HG02943 (cell line): ENCODE results near the gene MDH2.
"Not testable (repeated sequence)": the region's sequence is repeated elsewhere in the genome, so short reads cannot be mapped to it uniquely, and the experiment has no call there.

Experiments
- ATAC-seq: cut with Tn5 transposase; IDR thresholded peaks from one replicate; pipeline ENCODE4 v1.9.1; 2021; ENCODE audit warnings: mild to moderate bottlenecking, low read depth, moderate library complexity; ENCODE audit not compliant: unreplicated experiment

The MDH2 gene

DNA sequence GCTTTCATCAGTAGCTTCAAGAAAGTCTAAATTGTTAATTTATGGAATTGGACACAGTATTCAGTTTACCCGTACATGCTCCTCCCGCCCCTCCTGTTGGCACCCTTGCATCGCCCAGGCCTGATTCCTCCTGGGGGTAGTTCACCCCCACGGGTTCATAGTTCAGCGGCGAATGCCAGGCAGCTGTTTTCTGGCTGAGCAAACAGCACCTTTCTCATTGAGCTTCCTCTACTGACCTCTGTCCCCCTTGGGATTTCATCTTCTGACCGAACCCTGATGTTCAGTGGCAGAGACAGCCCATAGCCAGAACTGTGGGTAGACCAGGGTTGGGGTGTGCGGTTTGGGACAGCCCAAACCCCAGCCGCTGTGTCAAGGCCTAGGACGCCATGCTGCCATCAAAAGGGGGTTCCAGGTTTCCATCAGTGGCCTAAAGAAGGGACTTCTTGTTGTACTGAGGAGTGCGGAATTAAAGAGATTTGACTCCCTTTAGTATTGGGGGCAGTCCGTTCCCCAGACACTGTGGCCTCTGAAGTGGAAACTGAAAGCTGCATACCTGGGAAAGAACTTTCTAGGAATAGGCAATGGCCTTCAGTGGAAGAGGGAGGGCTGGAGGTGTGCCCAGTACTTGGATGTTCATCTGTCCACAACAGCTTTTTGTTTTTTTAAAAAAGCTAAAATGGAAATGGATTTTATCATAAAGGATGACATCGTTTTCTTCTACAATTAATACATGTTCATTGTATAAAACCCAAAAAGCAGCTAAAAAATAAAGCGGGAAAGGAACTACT lies 19.0 kb downstream of the MDH2 start:
- no peak for ATAC-seq

DNA sequence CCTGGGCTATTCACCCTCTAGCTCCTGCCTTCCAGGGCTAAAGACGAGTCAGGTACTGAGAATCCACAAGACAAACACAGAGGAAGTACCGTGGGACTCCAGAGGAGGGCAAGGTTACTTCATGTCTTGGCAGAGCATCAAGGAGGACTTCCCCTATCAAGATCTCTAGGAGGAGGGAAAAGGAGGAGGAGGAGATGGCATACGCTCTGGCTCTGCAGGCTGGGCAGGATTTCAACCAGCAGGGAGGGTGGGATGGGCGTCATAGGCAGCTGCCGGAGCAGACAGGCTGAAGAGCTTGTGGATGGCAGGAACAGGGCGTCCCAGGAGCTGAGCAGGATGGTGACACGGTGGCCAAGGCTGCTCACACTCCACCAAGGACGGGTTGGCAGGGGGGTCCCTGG lies 21.3 kb downstream of the MDH2 start:
- no peak for ATAC-seq

DNA sequence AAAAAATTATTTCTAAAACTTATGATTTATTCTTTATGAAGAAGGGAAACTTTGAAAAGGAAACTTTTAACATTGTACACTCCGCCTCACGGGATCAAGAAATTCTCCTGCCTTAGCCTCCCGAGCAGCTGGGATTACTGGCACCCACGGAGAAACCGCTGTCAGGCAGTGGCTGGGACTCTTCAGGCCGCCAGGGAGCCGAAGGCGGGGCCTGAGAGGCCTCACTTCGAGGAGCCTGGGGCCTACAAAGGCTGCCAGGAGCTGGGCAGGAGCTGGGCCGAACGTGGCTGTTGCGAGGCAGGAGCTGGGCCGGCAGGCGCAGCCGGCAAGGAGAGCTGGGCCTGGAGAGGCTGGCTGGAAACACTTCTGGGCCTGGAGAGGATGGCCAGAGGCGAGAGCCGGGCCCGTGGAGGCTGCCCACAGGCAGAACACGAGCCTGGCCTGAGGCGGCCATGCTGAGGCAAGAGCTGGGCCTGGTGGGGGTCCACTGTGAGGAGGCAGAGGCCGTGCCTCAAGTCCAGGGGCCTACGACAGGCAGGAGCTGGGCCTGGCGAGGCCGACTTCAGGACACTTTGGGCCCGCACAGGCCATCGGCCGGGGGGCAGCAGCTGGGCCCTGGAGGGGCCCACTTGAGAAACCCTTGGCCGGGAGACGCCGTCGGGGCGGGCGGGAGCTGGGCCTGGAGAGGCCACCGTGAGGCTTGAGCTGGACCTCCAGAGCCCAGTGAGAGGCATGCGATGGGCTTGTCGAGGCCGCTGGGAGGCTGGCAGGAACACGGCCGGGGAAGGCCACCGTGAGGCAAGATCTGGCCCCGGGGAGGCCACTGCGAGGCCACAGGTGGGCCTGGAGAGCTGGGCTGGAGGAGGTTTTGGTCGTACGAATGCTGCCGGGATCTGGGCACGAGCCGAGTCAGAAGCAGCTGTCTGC lies 23.7 kb downstream of the MDH2 start:
- no peak for ATAC-seq

DNA sequence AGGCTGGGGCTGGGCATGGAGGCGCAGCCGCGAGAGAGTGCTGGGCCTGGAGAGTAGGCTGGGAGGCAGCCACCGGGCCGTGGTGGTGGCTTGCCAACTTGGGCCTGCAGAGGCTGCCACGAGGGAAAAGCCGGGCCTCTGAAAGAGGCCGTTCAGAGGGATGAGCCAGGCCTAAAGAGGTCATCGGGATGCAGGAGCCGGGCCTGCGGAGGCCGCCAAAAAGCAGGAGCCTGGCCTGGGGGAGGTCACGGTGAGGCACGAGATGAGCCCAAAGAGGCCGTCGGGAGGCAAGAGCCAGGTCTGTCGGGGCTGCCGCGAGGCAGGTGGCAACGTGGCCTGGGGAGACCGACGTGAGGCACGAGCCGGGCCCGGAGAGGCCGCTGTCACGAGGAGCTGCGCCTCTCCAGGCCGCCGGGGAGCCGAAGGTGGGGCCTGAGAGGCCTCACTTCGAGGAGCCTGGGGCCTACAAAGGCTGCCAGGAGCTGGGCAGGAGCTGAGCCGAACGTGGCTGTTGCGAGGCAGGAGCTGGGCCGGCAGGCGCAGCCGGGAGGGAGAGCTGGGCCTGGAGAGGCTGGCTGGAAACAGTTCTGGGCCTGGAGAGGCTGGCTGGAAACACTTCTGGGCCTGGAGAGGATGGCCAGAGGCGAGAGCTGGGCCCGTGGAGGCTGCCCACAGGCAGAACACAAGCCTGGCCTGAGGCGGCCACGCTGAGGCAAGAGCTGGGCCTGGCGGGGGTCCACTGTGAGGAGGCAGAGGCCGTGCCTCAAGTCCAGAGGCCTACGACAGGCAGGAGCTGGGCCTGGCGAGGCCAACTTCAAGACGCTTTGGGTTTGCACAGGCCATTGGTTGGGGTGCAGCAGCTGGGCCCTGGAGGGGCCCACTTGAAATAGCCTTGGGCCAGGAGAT lies 24.6 kb downstream of the MDH2 start:
- ATAC-seq, result no peak

DNA sequence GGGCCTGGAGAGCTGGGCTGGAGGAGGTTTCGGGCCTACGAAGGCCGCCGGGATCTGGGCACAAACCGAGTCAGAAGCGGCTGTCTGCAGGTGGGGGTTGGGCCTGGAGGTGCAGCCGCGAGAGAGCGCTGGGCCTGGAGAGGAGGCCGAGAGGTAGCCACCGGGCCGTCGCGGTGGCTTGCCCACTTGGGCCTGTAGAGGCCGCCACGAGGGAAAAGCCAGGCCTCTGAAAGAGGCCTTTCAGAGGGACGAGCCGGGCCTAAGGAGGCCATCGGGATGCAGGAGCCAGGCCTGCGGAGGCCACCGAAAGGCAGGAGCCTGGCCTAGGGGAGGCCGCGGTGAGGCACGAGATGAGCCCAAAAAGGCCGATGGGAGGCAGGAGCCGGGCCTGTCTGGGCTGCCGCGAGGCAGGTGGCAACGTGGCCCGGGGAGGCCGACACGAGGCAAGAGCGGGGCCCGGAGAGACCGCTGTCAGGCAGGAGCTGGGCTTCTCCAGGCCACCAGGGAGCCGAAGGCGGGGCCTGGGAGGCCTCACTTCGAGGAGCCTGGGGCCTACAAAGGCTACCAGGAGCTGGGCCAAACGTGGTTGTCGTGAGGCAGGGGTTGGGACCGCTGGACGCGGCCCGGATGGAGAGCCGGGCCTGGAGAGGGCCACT lies 25.6 kb downstream of the MDH2 start:
- ATAC-seq, result no peak

DNA sequence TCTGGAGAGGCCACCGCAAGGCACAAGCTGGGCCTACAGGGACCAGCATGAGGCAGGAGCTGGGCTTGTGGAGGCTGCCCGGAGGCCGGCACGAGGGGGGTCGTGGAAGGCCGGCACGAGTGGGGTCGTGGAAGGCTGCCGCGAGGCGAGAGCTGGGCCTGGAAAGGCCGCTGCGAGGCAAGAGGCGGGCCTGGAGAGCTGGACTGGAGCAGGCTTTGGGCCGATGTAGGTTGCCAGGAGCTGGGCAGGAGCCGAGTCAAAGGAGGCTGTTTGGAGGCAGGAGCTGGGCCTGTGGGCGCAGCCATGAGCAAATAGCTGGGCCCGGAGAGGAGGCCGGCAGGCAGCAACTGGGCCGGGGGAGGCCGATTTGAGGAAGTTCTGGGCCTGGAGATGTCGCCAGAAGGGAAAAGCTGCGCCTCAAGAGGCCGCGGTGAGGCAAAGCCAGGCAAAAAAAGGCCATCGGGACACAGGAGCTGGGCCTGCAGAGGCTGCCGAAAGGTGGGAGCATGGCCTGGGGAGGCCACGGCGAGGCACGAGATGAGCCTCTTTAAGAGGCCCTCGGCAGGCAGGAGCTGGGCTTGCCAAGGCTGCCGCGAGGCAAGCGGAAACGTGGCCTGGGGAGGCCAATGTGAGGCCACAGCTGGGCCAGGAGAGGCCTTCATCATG lies 26.5 kb downstream of the MDH2 start:
- ATAC-seq, result no peak

DNA sequence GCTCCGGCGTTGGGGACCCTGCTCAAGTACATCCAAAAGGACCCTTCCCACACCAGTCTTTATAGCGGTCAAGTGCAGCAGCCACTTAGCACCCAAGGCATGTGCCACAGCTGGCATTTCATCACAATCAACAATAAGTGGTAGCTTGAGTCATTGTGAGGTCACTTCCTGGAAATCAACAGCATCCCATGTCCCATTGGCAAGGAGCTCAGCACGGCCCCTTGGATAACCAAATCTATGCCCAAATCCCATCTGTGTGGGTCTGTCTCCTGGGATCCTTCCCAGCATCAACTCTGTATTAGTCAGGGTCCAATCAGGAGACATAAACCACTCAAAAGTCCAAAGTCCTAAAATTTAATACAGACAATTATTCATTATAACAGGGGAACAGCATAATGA lies 27.1 kb downstream of the MDH2 start:
- ATAC-seq, result no peak

DNA sequence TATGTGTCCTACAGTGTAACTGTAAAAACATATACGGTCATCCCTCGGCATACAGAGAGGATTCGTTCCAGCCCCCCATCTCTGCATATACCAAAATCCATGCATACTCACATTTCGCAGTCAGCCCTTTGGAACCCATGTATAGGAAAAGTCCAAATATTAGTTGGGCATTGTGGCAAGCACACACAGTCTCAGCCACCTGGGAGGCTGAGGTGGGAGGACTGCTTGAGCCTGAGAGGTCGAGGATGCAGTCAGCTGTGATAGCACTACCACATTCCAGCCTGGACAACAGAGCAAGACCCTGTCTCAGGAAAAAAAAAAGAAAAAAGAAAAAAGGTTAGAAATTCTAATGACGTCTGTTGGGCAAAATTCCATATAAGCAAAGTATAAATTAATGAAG lies 29.1 kb downstream of the MDH2 start:
- no peak for ATAC-seq

DNA sequence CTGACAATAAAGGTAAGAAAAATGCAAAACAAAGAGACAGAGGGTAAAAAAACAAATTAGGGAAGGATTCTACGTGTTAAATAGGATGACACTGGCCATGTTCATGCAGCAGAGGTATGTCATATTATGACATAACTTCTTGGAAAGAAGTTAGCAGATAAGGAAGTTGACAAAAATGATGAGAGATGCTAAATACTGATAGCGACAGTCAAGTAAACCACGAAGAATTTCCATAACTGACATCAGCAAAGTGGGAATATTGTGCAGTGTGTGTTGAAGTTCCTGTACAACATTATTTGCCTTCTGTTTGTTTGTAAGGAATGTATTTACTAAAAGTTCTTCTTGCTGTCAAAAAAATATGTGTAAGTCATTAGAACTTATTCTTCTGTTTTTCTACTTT lies 29.5 kb downstream of the MDH2 start:
- ATAC-seq, result no peak

DNA sequence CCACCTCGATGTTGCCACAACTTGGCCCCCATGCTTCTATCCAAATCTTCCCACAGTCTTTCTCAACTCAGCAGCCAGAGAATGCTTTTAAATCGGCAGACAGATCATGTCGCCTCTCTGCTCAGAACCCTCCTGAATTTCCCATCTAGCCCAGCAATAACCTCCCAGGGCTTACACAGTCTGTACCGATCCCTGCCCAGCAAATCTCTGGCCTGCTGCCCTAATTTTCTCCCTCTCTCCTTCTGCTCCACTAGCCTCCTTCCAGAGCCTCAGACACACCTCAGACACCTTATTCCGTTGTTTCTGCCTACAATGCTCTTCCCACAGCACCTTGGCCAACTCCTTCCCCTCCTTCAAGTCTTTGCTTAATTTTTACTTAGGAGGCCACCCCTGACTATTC lies 32.3 kb downstream of the MDH2 start:
- no peak for ATAC-seq

DNA sequence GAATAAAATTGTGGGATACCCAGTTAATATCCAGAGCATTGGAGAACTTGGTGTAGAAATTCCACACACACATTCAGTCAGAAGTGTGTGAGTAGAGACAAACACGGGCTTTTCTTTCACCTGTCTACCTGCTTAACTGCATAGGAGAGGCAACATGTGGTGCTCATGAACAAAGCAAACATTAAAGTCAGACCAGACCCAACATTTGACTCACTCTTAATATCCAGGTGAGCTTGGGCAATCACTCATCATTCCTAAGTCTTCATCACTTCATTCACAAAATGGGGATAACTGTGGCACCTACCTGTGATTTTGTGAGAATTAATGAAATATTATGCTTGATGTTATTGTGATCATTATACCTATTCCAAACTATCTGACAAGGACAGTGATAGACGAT lies 36.2 kb downstream of the MDH2 start:
- not testable (repeated sequence) for ATAC-seq

DNA sequence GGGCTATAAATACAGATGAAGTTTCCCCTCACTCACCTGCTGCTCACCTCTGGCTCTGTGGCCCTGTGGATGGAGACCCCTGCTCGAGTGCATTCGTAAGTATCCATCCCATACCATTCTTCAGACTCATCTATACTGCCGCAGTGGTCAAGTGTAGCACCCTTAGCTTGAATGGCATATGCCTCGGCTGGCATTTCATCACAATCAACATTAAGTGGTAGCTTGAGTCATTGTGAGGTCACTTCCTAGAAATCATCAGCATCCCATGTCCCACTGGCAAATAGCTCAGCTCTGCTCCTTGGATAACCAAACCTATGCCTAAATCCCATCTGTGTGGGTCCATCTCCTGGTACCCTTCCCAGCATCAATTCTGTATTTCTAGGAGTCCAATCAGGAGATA lies 38.2 kb downstream of the MDH2 start:
- ATAC-seq, result no peak

DNA sequence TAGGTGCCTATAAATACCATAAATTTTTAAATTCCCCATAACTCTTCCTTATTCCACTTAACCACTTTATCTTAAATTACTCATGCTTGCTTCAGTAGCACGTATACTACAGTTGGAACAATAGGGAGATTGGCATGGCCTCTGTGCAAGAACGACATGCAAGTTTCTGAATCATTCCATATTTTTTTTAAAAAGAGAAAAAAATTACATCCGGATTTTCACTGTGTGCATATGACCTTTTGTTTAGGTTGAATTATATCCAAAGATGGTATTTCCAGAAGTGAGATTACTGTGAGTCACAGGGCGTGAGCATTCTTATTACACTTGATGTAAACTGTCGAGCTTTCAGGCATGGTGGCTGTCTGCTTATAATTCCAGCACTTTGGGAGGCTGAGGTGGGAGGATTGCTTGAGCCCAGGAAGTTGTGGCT lies 39.5 kb downstream of the MDH2 start:
- not testable (repeated sequence) for ATAC-seq

DNA sequence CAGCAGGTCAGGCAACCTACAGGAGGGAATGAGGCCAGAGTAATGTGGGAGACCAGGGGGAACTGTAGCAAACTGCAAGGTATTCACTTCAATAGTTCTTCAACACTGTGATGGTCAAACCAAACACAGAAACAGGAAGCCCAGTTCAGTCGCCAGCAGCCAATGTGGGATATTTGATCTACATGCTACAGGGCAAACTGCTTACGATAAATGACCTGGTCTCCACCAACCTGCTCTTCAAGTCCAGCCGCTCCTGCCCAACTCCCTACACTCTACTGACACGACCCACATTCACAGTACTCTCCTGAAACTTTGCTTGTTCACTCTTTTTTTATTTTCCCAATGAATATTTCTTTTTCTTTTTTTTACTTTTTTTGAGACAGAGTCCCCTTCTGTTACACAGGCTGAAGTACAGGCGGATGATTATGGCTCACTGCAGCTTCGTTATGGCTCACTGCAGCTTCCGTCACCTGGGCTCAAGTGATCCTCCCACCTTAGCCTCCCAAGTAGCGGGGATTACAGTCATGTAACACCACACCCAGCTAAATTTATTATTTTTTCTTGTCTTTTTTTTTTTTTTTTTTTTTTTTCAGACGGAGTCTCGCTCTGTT lies 42.1 kb downstream of the MDH2 start:
- no peak for ATAC-seq

DNA sequence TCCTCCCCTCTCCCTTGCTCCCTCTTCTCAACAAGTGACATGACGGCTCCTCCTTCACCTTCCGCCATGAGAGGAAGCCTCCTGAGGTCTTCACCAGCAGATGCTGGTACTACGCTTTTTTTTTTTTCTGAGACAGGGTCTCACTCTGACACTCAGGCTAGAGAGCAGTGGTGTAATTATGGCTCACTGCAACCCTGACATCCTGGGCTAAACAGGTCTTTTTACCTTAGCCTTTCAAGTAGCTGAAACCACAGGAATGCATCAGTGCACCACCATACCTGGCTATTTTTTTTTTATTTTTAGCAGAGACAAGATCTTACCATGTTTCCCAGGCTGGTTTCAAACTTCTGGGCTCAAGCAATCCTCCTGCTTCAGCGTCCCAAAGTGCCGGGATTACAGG lies 43.6 kb downstream of the MDH2 start:
- ATAC-seq, result no peak

DNA sequence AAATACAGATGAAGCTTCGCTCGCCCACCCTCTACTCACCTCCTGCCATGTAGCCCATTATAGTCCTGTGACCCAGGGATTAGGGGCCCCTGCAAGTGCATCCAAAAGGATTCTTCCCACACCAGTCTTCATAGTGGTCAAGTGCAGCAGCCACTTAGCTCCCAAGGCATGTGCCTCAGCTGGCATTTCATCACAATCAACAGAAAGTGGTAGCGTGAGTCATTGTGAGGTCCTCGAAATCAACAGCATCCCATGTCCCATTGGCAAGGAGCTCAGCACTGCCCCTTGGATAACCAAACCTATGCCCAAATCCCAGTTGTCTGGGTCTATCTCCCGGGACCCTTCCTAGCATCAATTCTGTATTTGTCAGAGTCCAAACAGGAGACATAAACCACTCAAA lies 45.6 kb downstream of the MDH2 start:
- not testable (repeated sequence) for ATAC-seq

DNA sequence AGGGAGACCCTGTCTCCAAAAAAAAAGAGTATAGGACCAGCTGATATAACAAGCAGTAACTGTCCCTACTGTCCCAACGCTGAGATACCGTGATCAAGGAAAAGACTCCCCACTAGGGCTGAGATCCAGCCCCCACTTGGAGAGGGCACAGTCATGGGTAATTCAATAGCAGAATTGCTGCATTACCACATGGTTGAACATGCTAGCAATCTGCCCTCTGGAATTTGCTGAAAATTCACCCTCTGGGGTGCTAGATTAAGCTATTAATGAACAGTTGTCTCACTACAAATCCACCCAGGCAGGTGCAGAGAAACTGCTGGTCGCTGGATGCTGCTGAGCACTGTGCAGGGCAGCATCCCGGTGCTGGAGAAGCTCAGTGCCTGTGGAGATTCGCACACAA lies 46.4 kb downstream of the MDH2 start:
- ATAC-seq, result not testable (repeated sequence)

DNA sequence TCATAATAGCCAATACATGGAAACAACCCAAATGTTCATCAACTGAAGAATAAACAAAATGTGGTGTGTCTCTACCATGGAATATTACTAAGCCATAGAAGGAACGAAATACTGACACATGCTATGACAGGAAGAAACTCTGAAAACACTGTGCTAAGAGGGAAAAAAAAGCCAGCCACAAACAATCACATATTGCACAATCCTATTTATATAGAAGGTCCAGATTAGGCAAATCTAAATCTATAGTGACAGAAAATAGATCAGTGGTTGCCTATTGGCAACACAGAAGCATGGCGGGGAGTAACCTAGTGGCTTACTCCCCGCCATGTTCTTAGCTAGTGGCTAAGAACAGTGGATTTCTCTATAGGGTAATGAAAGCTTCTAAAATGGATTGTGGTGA lies 48.0 kb downstream of the MDH2 start:
- no peak for ATAC-seq
